Spinal cord (tissue), 10 donors: ENCODE measurements around the gene ID4. TPM values are rescaled to one million over a fixed set of nuclear protein-coding genes. Genes with fewer than 3 reads are reported as not detected.

ENCODE experiments used
- DNase-seq, 6 donors: peaks; one replicate each; pipeline versions ENCODE4 v3.0.0 to v3.0.0-alpha.2; 2013 to 2015; ENCODE audit warnings: low spot score in 6 of 6, low read depth in 4 of 6
- H3K27ac ChIP-seq: one replicate; pipeline ENCODE4 v1.5.1; 2013; ENCODE audit warnings: low read depth, low read length, control low read depth
- H3K27me3 ChIP-seq: one replicate; pipeline ENCODE4 v1.6.1; 2013; ENCODE audit warnings: low read length; ENCODE audit not compliant: control insufficient read depth, insufficient read depth
- H3K36me3 ChIP-seq: one replicate; pipeline ENCODE4 v1.6.1; 2013; ENCODE audit warnings: low read length; ENCODE audit not compliant: control insufficient read depth, insufficient read depth
- H3K4me1 ChIP-seq: one replicate; pipeline ENCODE4 v1.6.1; 2013; ENCODE audit warnings: low read length; ENCODE audit not compliant: control insufficient read depth, insufficient read depth
- H3K4me3 ChIP-seq: one replicate; pipeline ENCODE4 v1.5.1; 2013; ENCODE audit warnings: low read depth, low read length, control low read depth
- H3K9me3 ChIP-seq: one replicate; pipeline ENCODE4 v1.6.1; 2013; ENCODE audit warnings: low read length; ENCODE audit not compliant: control insufficient read depth, insufficient read depth
- WGBS: methylation state at CpG from one replicate; pipeline ENCODE4 v1.1.5; 2013; ENCODE audit warnings: missing lambda C conversion rate; ENCODE audit not compliant: insufficient coverage; 5-methylcytosine and 5-hydroxymethylcytosine counted together
- polyA plus RNA-seq, 2 donors: library from polyadenylated mRNA; unstranded; fragments of 120-200 nt; gene quantifications; one replicate each; pipeline ENCODE4 v1.2.1, GENCODE V29; 2013; ENCODE audit not compliant: insufficient read length in 2 of 2
- total RNA-seq, 2 donors: library from RNA; depleted of rRNA in 1 of 2; stranded (reverse); fragments of 120-200 nt in 1 of 2; fragments of >200 nt in 1 of 2; gene quantifications; one replicate each; pipeline versions ENCODE4 v1.2.3 to v1.2.4, GENCODE V29; 2013 to 2014
- donor health status: healthy.

ID4 gene
- total and polyA plus RNA-seq, 4 donors = 109 to 276 (median 192) TPM

DNA sequence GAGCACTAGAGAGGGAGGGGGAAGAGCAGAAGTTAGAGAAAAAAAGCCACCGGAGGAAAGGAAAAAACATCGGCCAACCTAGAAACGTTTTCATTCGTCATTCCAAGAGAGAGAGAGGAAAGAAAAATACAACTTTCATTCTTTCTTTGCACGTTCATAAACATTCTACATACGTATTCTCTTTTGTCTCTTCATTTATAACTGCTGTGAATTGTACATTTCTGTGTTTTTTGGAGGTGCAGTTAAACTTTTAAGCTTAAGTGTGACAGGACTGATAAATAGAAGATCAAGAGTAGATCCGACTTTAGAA lies 2.0 kb downstream of the ID4 start:
- no peak for DNase-seq
- Histone ChIP-seq H3K36me3 (peaks cover 9% of the 10 kb centered on the region), H3K4me1 (peaks cover 4% of the 10 kb centered on the region), H3K27ac (peak overlapping the region; percentile 86), H3K4me3 (peak overlapping the region; percentile 78), H3K27me3 (peaks cover 4% of the 10 kb centered on the region), H3K9me3 (no peaks in the 10 kb centered on the region)
- WGBS = no CpG with 5 or more reads among the region's 7 CpGs

DNA sequence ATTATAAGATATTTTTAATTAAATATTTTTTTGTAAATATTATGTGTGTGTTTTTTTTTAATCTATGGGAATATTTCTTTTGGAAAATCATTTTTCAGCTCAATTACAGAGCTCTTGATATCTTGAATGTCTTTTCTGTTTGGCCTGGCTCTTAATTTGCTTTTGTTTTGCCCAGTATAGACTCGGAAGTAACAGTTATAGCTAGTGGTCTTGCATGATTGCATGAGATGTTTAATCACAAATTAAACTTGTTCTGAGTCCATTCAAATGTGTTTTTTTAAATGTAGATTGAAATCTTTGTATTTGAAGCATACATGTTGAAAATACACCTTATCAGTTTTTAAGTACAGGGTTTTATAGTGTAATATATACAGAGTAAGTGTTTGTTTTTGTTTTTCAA lies 2.6 kb downstream of the ID4 start:
- H3K27ac ChIP-seq = peak overlapping the region; percentile 65
- no peak for DNase-seq
- no peaks in the 10 kb centered on the region for H3K9me3 ChIP-seq
- no CpG with 5 or more reads among the region's 1 CpG for WGBS
- H3K4me1 ChIP-seq = peaks cover 4% of the 10 kb centered on the region
- peaks cover 9% of the 10 kb centered on the region for H3K36me3 ChIP-seq
- H3K27me3 ChIP-seq = peaks cover 4% of the 10 kb centered on the region
- H3K4me3 ChIP-seq = peak overlapping the region; percentile 78

DNA sequence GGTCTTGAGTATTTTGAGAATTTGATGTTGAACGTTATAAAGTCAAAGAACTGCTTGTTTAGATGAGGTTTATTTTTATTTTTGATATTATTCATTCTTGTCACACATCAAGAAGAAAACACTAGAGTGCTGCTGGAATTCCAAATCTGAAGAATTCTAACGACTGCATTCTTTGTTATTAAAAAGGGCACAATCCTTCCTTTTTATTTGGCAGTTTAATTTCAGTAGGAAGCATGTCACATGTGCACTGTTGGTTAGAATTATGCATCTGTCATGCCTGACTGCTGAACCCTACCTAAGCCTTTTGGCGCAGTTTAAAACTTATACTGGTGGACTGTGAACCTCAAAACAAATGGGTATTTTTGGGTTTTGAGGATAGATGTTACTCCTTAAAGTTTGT lies 4.0 kb downstream of the ID4 start:
- Histone ChIP-seq H3K36me3 (peaks cover 9% of the 10 kb centered on the region), H3K9me3 (no peaks in the 10 kb centered on the region), H3K27me3 (peaks cover 4% of the 10 kb centered on the region), H3K4me3 (peak overlapping the region; percentile 78), H3K27ac (peak overlapping the region; percentile 59), H3K4me1 (peaks cover 4% of the 10 kb centered on the region)
- peak in 2 of 6 donors; percentile 32 to 58 for DNase-seq
- WGBS = no CpG with 5 or more reads among the region's 3 CpGs

DNA sequence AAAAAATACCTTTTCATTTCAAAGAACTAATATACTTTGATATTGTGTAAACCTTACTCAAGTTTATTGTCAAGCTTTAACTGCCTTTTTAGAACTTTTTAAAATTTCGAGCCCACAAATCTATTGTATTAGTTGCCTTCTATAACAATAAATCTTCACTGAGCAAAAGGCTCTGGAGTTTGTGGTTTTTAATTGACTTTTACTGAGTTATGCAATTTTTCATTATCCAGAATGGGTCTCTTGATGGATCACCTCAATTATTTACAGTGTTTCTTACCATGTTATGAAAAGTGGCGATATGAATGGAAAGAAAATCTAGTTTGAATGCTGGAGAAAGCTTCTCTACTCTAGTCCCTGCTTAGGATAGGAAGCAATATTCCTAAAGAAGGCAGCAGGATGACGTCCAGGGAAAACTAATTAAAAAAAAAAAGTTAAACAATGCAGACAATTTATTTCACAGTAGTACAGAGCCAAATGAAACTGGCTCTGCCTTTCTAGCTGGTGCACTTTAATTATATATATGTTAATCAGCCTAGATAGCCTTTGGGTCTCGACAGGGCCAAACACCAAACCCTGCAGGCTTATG lies 5.0 kb downstream of the ID4 start:
- peak in 1 of 6 donors; percentile 62 for DNase-seq
- peaks cover 4% of the 10 kb centered on the region for H3K27me3 ChIP-seq
- 20% methylated on average over 1 of the region's 4 CpGs for WGBS
- no peak overlapping the region for H3K4me3 ChIP-seq
- H3K27ac ChIP-seq = peak overlapping the region; percentile 59
- H3K36me3 ChIP-seq = peaks cover 9% of the 10 kb centered on the region
- H3K9me3 ChIP-seq = no peaks in the 10 kb centered on the region
- H3K4me1 ChIP-seq = no peaks in the 10 kb centered on the region

DNA sequence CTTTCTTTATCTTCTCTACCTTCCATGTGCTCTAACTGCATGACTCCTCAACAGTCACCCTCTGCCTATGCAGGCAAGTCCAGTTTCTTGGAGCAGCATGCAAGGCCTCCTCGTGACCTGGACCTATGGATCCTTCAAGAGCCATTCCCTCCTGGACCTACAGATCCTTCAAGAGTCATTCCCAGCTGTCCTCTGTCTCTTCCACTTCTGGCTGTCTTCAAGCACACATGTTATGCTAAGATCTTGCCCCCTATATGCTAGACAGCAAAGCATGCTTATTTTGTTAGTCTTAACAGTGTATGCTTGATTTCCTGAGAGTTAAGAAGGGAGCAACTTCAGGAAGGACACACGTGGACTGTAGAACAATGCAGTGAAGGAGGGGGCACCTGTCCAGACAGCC lies 7.5 kb downstream of the ID4 start:
- no peaks in the 10 kb centered on the region for H3K4me1 ChIP-seq
- no peaks in the 10 kb centered on the region for H3K27me3 ChIP-seq
- no peak overlapping the region for H3K27ac ChIP-seq
- H3K9me3 ChIP-seq = no peaks in the 10 kb centered on the region
- H3K4me3 ChIP-seq = no peak overlapping the region
- no peak for DNase-seq
- WGBS = 70% methylated on average over 2 of the region's 2 CpGs
- H3K36me3 ChIP-seq = no peaks in the 10 kb centered on the region

DNA sequence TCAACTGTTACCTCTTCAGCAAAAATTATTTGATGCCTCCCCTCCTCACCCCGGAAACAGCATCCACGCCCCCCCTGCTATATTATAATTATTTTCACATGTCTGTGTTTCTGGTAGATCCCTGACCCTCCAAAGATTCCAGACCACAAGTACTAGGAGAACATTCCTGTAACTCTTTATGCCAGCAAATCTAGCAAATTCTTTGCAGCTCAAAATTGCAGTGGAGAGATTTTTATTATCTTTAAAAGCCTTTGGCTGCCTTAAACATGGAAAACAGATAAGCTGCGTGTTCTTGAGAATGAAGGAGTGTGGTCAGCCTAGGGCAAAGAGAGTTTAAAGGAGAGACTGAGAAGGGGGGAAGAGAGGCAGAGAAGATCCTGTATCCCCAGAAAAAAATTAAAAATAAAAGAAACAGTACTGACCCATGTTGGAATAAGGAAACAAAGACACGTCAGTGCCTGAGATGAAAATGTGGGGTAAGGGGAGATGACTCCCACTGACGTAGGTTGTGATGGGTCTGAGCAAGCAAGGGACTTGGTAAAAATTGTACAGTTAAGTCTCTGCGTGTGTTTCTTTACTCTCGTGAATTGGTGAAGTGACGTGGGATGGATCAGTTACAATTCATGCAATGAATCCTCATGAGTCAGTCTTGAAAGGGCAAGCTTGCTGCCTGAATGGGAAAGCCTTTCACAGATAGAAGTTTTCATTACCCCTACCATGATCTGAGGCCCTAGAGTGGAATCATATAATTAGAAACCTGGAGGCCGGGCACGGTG lies 8.3 kb downstream of the ID4 start:
- no peak for DNase-seq
- Histone ChIP-seq H3K9me3 (no peaks in the 10 kb centered on the region), H3K36me3 (no peaks in the 10 kb centered on the region), H3K4me3 (no peak overlapping the region), H3K27me3 (no peaks in the 10 kb centered on the region), H3K27ac (no peak overlapping the region), H3K4me1 (no peaks in the 10 kb centered on the region)
- WGBS = 88% methylated on average over 8 of the region's 10 CpGs

DNA sequence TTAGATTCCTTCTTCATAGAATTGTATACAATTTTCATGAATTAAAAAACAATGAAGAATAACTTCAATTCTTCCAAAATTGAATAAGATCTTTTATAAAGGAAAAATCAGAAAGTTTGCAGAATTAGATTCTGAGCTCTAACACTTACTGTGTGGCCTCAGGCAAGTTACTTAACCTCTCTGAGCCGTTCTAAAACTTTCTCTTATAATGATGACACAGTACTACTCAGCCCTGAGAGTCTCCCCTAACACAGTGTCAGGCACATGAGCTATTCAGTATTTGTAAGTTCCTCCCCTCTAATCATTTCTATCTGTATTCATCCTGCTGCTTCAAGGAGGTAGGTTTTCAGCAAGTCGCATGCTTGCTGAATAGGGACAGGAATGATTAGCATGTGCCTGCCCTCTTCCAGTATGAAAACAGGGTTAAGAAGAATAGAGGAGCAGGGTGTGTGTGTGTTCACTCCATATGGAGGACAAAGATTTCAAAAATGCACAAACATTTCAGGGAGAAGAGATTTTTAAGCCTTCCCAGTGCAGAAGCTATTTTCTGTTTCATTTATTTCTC lies 11.4 kb downstream of the ID4 start:
- H3K27me3 ChIP-seq = no peaks in the 10 kb centered on the region
- WGBS = 100% methylated on average over 1 of the region's 2 CpGs
- H3K9me3 ChIP-seq = no peaks in the 10 kb centered on the region
- no peak overlapping the region for H3K4me3 ChIP-seq
- DNase-seq = no peak
- no peaks in the 10 kb centered on the region for H3K36me3 ChIP-seq
- H3K4me1 ChIP-seq = peaks cover 6% of the 10 kb centered on the region
- H3K27ac ChIP-seq = no peak overlapping the region

DNA sequence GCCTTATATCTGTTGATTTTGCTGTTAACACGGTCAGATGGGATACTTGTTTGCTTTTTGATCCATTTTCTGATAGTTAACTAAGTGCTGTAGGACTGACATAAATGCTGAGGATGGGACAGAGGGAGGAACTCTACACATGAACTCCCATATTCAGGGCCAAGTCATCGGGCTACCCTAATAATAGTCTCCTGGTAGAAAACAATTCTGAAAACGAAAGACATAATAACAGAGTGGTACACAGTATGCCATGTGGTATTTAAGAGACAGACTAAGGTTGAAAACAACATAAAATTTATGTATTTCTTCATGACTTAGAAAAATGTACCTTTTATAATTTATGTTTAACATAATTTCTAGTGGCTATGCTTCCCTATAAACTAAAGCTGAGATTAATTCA lies 12.0 kb downstream of the ID4 start:
- H3K27ac ChIP-seq = no peak overlapping the region
- no peak for DNase-seq
- no CpG with 5 or more reads among the region's 3 CpGs for WGBS
- H3K4me1 ChIP-seq = peaks cover 6% of the 10 kb centered on the region
- H3K9me3 ChIP-seq = no peaks in the 10 kb centered on the region
- H3K27me3 ChIP-seq = no peaks in the 10 kb centered on the region
- no peaks in the 10 kb centered on the region for H3K36me3 ChIP-seq
- H3K4me3 ChIP-seq = no peak overlapping the region

DNA sequence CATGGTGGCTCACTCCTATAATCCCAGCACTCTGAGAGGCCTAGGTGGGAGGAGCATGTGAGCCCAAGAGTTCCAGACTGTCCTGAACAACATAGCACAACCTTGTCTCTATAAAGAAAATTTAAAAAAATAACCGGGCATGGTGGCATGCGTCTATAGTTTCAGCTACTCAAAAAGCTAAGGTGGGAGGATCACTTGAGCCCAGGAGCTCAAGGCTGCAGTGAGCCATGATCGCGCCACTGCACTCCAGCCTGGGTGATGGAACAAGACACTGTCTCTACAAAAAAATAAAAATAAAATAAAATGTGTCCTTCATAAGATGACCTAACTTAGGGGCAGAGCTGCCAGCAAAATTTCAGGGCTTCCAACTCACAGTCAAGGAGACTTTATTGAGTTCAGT lies 12.6 kb downstream of the ID4 start:
- no peaks in the 10 kb centered on the region for H3K9me3 ChIP-seq
- no peaks in the 10 kb centered on the region for H3K27me3 ChIP-seq
- WGBS = no CpG with 5 or more reads among the region's 4 CpGs
- H3K4me3 ChIP-seq = no peak overlapping the region
- H3K36me3 ChIP-seq = no peaks in the 10 kb centered on the region
- peaks cover 6% of the 10 kb centered on the region for H3K4me1 ChIP-seq
- DNase-seq = no peak
- H3K27ac ChIP-seq = no peak overlapping the region
